HepG2 (cell line): ENCODE measurements around the gene HLF. TPM values are rescaled to one million over a fixed set of nuclear protein-coding genes. Genes with fewer than 3 reads are reported as not detected.
A peak's percentile ranks its signal among the peaks of the same experiment; 100 is the strongest.

Experiments
- DMAP1 ChIP-seq: IDR thresholded peaks from 2 replicates; pipeline ENCODE4 v1.6.1; 2016
- ERF ChIP-seq: IDR thresholded peaks from 2 replicates; pipeline ENCODE4 v1.6.1; 2018; ENCODE audit warnings: missing biosample characterization, missing genetic modification reagents
- FOSL2 ChIP-seq: sonication (generic); formaldehyde crosslinking; IDR thresholded peaks from 2 replicates; pipeline ENCODE4 v1.4.0; 2020; ENCODE audit warnings: missing genetic modification reagents
- FOXC1 ChIP-seq: sonication (generic); formaldehyde crosslinking; IDR thresholded peaks from 2 replicates; pipeline ENCODE4 v1.8.0; 2022; ENCODE audit warnings: mild to moderate bottlenecking, missing genetic modification reagents, borderline replicate concordance
- FOXP1 ChIP-seq, 2 experiments: fragments of 450-650 bp in 1 of 2; IDR thresholded peaks; 2 replicates each; pipeline ENCODE4 v1.6.1; 2017 to 2018; ENCODE audit warnings: antibody characterized with exemption in 1 of 2
- HNRNPUL1 ChIP-seq: fragments of 200-400 bp; formaldehyde crosslinking; IDR thresholded peaks from 2 replicates; pipeline ENCODE4 v1.6.1; 2017; ENCODE audit warnings: low read depth, mild to moderate bottlenecking, low read length, moderate library complexity
- NFE2L1 ChIP-seq: sonication (generic); formaldehyde crosslinking; IDR thresholded peaks from 2 replicates; pipeline ENCODE4 v1.4.0; 2020; ENCODE audit warnings: missing genetic modification reagents, mild to moderate bottlenecking, borderline replicate concordance
- NFIB ChIP-seq: sonication (generic); formaldehyde crosslinking; IDR thresholded peaks from 2 replicates; pipeline ENCODE4 v1.9.0; 2021; ENCODE audit warnings: missing genetic modification reagents, mild to moderate bottlenecking, borderline replicate concordance
- POLR2G ChIP-seq: fragments of 200-400 bp; formaldehyde crosslinking; IDR thresholded peaks from 2 replicates; pipeline ENCODE4 v1.6.1; 2018; ENCODE audit warnings: mild to moderate bottlenecking, low read depth, low read length, moderate library complexity
- RBM22 ChIP-seq: fragments of 200-400 bp; formaldehyde crosslinking; optimal IDR thresholded peaks from 2 replicates; pipeline ENCODE3; 2017; ENCODE audit warnings: mild to moderate bottlenecking, low read length, moderate library complexity
- SRSF4 ChIP-seq: fragments of 200-400 bp; formaldehyde crosslinking; IDR thresholded peaks from one replicate; pipeline ENCODE4 v1.6.1; 2018; ENCODE audit warnings: mild to moderate bottlenecking, low read depth, low read length, moderate library complexity; ENCODE audit not compliant: poor library complexity, severe bottlenecking
- SSRP1 ChIP-seq: IDR thresholded peaks from 2 replicates; pipeline ENCODE4 v1.6.1; 2016; ENCODE audit warnings: control low read depth
- ZFP90 ChIP-seq: sonication (generic); formaldehyde crosslinking; IDR thresholded peaks from 2 replicates; pipeline ENCODE4 v1.8.0; 2022; ENCODE audit warnings: missing genetic modification reagents, mild to moderate bottlenecking, inconsistent platforms, borderline replicate concordance
- ZNF678 ChIP-seq: sonication (generic); formaldehyde crosslinking; IDR thresholded peaks from 2 replicates; pipeline ENCODE4 v1.4.0; 2020; ENCODE audit warnings: mild to moderate bottlenecking, missing genetic modification reagents
- ZNF724P ChIP-seq: sonication (generic); formaldehyde crosslinking; IDR thresholded peaks from 2 replicates; pipeline ENCODE4 v1.8.0; 2022; ENCODE audit warnings: missing genetic modification reagents, borderline replicate concordance
- polyA plus RNA-seq, 8 experiments: library from polyadenylated mRNA; depleted of rRNA in 3 of 8; stranded (reverse) in 7 of 8; unstranded in 1 of 8; fragments of >200 nt; fragmentation: Illumina TruSeq in 4 of 8; extraction: Trizol in 4 of 8; gene quantifications; 2 replicates each; pipeline versions ENCODE4 v1.2.1 to v1.2.3, GENCODE V29; 2011 to 2016; ENCODE audit warnings: low read depth in 4 of 8, missing spikeins in 1 of 8, mixed read lengths in 1 of 8; ENCODE audit not compliant: insufficient read depth in 1 of 8
- total RNA-seq, 5 experiments: library from RNA; depleted of rRNA; stranded (reverse); fragments of >200 nt; fragmentation: Illumina TruSeq; extraction: Trizol; gene quantifications; 2 replicates each; pipeline ENCODE4 v1.2.3, GENCODE V29; 2016; ENCODE audit warnings: low read depth in 1 of 5
- TF ChIP-seq, protein P1 (sequence below): sonication (generic); formaldehyde crosslinking; IDR thresholded peaks from 2 replicates; pipeline ENCODE4 v1.4.0; 2020; ENCODE audit warnings: mild to moderate bottlenecking, missing genetic modification reagents
- TF ChIP-seq, protein P2 (sequence below): sonication (generic); formaldehyde crosslinking; IDR thresholded peaks from 2 replicates; pipeline ENCODE4 v1.4.0; 2020; ENCODE audit warnings: missing genetic modification reagents
- TF ChIP-seq, protein P3 (sequence below): sonication (generic); formaldehyde crosslinking; IDR thresholded peaks from 2 replicates; pipeline ENCODE4 v1.4.0; 2020; ENCODE audit warnings: missing genetic modification reagents
- TF ChIP-seq, protein P4 (sequence below): fragments of 450-650 bp; IDR thresholded peaks from 2 replicates; pipeline ENCODE4 v1.6.1; 2016
- TF ChIP-seq, protein P5 (sequence below): sonication (generic); formaldehyde crosslinking; IDR thresholded peaks from 2 replicates; pipeline ENCODE4 v1.4.0; 2020; ENCODE audit warnings: missing genetic modification reagents

The HLF gene
- total and polyA plus RNA-seq, 2 of the 13 experiments (the other 11 are each of a cell fraction or from before 2014, with no cell fraction given): 202 to 346 TPM

DNA sequence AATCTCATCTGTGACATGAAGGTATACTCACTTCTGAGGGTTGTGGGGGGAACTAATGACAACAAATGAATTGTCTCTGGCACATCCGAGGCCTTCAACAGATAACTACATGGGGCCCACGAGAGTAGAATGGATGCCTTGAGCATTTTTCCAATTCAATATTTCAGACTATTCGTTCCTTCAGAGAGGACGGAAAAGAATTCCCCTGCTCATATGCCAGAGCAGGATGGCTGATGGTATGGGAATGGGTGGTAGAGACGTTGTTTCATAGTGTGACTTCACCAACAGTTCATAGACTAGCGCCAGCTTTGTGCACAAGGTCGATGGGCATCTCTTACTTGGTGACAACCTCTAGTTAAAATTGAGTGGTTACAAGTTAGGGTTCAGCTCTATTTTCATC is 61.3 kb downstream of the HLF start (continued):
- TF ChIP-seq, protein P1, sequence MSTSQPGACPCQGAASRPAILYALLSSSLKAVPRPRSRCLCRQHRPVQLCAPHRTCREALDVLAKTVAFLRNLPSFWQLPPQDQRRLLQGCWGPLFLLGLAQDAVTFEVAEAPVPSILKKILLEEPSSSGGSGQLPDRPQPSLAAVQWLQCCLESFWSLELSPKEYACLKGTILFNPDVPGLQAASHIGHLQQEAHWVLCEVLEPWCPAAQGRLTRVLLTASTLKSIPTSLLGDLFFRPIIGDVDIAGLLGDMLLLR (CRISPR knock-in tag): no peak
- TF ChIP-seq ZNF724P (CRISPR knock-in tag) (no peak), ZFP90 (CRISPR knock-in tag) (0 out of 2 replicates have a peak, but pooled peaks have one; percentile 67), DMAP1 (CRISPR knock-in tag) (no peak), FOSL2 (CRISPR knock-in tag) (no peak), FOXP1 (IDR thresholded peaks at IDR 0.05) (no peak), FOXP1 (CRISPR knock-in tag; IDR thresholded peaks at IDR 0.05) (no peak), NFE2L1 (CRISPR knock-in tag) (no peak), POLR2G (peak; percentile 72), HNRNPUL1 (no peak), ZNF678 (CRISPR knock-in tag) (no peak), RBM22 (peak; percentile 93), ERF (CRISPR knock-in tag) (no peak), SRSF4 (peak; percentile 49), SSRP1 (no peak), NFIB (no peak), FOXC1 (CRISPR knock-in tag) (no peak)
- TF ChIP-seq, protein P2, sequence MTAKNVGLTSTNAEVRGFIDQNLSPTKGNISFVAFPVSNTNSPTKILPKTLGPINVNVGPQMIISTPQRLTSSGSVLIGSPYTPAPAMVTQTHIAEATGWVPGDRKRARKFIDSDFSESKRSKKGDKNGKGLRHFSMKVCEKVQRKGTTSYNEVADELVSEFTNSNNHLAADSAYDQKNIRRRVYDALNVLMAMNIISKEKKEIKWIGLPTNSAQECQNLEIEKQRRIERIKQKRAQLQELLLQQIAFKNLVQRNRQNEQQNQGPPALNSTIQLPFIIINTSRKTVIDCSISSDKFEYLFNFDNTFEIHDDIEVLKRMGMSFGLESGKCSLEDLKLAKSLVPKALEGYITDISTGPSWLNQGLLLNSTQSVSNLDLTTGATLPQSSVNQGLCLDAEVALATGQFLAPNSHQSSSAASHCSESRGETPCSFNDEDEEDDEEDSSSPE (CRISPR knock-in tag): no peak
- TF ChIP-seq, protein P3, sequence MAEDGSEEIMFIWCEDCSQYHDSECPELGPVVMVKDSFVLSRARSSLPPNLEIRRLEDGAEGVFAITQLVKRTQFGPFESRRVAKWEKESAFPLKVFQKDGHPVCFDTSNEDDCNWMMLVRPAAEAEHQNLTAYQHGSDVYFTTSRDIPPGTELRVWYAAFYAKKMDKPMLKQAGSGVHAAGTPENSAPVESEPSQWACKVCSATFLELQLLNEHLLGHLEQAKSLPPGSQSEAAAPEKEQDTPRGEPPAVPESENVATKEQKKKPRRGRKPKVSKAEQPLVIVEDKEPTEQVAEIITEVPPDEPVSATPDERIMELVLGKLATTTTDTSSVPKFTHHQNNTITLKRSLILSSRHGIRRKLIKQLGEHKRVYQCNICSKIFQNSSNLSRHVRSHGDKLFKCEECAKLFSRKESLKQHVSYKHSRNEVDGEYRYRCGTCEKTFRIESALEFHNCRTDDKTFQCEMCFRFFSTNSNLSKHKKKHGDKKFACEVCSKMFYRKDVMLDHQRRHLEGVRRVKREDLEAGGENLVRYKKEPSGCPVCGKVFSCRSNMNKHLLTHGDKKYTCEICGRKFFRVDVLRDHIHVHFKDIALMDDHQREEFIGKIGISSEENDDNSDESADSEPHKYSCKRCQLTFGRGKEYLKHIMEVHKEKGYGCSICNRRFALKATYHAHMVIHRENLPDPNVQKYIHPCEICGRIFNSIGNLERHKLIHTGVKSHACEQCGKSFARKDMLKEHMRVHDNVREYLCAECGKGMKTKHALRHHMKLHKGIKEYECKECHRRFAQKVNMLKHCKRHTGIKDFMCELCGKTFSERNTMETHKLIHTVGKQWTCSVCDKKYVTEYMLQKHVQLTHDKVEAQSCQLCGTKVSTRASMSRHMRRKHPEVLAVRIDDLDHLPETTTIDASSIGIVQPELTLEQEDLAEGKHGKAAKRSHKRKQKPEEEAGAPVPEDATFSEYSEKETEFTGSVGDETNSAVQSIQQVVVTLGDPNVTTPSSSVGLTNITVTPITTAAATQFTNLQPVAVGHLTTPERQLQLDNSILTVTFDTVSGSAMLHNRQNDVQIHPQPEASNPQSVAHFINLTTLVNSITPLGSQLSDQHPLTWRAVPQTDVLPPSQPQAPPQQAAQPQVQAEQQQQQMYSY (CRISPR knock-in tag): no peak
- TF ChIP-seq, protein P4, sequence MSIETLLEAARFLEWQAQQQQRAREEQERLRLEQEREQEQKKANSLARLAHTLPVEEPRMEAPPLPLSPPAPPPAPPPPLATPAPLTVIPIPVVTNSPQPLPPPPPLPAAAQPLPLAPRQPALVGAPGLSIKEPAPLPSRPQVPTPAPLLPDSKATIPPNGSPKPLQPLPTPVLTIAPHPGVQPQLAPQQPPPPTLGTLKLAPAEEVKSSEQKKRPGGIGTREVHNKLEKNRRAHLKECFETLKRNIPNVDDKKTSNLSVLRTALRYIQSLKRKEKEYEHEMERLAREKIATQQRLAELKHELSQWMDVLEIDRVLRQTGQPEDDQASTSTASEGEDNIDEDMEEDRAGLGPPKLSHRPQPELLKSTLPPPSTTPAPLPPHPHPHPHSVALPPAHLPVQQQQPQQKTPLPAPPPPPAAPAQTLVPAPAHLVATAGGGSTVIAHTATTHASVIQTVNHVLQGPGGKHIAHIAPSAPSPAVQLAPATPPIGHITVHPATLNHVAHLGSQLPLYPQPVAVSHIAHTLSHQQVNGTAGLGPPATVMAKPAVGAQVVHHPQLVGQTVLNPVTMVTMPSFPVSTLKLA: no peak
- TF ChIP-seq, protein P5, sequence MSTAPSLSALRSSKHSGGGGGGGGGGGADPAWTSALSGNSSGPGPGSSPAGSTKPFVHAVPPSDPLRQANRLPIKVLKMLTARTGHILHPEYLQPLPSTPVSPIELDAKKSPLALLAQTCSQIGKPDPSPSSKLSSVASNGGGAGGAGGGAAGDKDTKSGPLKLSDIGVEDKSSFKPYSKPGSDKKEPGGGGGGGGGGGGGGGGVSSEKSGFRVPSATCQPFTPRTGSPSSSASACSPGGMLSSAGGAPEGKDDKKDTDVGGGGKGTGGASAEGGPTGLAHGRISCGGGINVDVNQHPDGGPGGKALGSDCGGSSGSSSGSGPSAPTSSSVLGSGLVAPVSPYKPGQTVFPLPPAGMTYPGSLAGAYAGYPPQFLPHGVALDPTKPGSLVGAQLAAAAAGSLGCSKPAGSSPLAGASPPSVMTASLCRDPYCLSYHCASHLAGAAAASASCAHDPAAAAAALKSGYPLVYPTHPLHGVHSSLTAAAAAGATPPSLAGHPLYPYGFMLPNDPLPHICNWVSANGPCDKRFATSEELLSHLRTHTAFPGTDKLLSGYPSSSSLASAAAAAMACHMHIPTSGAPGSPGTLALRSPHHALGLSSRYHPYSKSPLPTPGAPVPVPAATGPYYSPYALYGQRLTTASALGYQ (CRISPR knock-in tag): no peak
